Esophagus muscularis mucosa (tissue), 4 donors: Measurements from ENCODE around the gene OTULINL. TPM values are rescaled to one million over a fixed set of nuclear protein-coding genes. Genes with fewer than 3 reads are reported as not detected.

ENCODE experiments used
- DNase-seq: peaks from one replicate; pipeline ENCODE4 v3.0.0-alpha.2; 2017; ENCODE audit errors: extremely low spot score
- H3K27ac ChIP-seq, 4 donors: fragments of 200-600 bp; sonication (generic); replicated peaks in 1 of 4; 1 replicate in 3 of 4; 2 replicates in 1 of 4; pipeline ENCODE4 v1.5.1; 2016 to 2019; ENCODE audit warnings: mild to moderate bottlenecking in 1 of 4
- H3K27me3 ChIP-seq, 4 donors: fragments of 200-600 bp; sonication (generic); one replicate each; pipeline versions ENCODE4 v1.5.1 to v1.6.0; 2016 to 2019
- H3K36me3 ChIP-seq, 4 donors: fragments of 200-600 bp; sonication (generic); one replicate each; pipeline ENCODE4 v1.5.1; 2016 to 2019
- H3K4me1 ChIP-seq, 4 donors: fragments of 200-600 bp; sonication (generic); one replicate each; pipeline ENCODE4 v1.5.1; 2016 to 2019
- H3K4me3 ChIP-seq, 4 donors: fragments of 200-600 bp; sonication (generic); 1 replicate in 2 of 4; 2 replicates in 2 of 4; pipeline ENCODE4 v1.5.1; 2016 to 2019; ENCODE audit warnings: mild to moderate bottlenecking in 4 of 4, moderate library complexity in 1 of 4
- H3K9me3 ChIP-seq, 4 donors: fragments of 200-600 bp; sonication (generic); 1 replicate in 3 of 4; 2 replicates in 1 of 4; pipeline ENCODE4 v1.5.1; 2016 to 2019
- EP300 ChIP-seq: sonication (generic); formaldehyde crosslinking; IDR thresholded peaks from one replicate; pipeline ENCODE4 v1.6.1; 2017; ENCODE audit warnings: antibody characterized with exemption
- POLR2A ChIP-seq: fragments of 450-650 bp; IDR thresholded peaks from one replicate; pipeline ENCODE4 v1.6.1; 2017; ENCODE audit warnings: antibody characterized with exemption, moderate library complexity, mild to moderate bottlenecking, low read depth
- POLR2AphosphoS5 ChIP-seq, 2 donors: sonication (generic); formaldehyde crosslinking; IDR thresholded peaks; one replicate each; pipeline ENCODE4 v1.6.1; 2017; ENCODE audit warnings: antibody characterized with exemption in 2 of 2
- WGBS: methylation state at CpG from one replicate; pipeline ENCODE4 v1.1.5; 2018; 5-methylcytosine and 5-hydroxymethylcytosine counted together
- intact Hi-C: fragments of 100-400 bp; cut with DNase I; formaldehyde crosslinking; loops from one replicate; pipeline ENCODE4 v1.15.1; 2023
- total RNA-seq, 4 donors: library from RNA; depleted of rRNA; stranded (reverse); fragments of >200 nt; gene quantifications; one replicate each; pipeline versions ENCODE4 v1.1.0 to v1.2.1, GENCODE V29; 2016
- TF ChIP-seq, protein P1 (sequence below), 3 experiments: fragments of 200-600 bp in 2 of 3; fragments of 450-650 bp in 1 of 3; sonication (generic) in 2 of 3; IDR thresholded peaks; one replicate each; pipeline ENCODE4 v1.5.1; 2017 to 2019; ENCODE audit warnings: antibody characterized with exemption in 3 of 3, mild to moderate bottlenecking in 2 of 3, moderate library complexity in 1 of 3

Gene OTULINL
- total RNA-seq, 4 donors from 2014 or later: 2.6 to 7.1 (median 5.0) TPM

DNA sequence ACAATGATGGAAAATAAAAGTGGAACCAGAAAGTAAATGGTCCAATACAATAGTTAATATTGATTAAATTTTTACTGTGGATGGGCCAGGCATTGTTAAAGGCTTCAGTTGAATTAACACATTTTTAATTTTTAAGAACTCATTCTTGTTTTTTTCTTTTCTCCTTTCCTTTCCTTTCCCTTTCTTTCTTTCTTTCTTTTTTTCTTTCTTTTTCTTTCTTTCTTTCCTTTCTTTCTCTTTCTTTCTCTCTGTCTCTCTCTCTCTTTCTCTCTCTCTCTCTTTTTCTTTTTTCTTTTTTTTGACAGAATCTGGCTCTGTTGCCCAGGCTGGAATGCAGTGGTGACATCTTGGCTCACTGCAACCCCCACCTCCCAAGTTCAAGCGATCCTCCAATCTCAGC is 13.3 kb upstream of the OTULINL start:
- WGBS: 80% methylated on average over 1 of the region's 1 CpG
- TF ChIP-seq EP300: no peak
- TF ChIP-seq, protein P1, sequence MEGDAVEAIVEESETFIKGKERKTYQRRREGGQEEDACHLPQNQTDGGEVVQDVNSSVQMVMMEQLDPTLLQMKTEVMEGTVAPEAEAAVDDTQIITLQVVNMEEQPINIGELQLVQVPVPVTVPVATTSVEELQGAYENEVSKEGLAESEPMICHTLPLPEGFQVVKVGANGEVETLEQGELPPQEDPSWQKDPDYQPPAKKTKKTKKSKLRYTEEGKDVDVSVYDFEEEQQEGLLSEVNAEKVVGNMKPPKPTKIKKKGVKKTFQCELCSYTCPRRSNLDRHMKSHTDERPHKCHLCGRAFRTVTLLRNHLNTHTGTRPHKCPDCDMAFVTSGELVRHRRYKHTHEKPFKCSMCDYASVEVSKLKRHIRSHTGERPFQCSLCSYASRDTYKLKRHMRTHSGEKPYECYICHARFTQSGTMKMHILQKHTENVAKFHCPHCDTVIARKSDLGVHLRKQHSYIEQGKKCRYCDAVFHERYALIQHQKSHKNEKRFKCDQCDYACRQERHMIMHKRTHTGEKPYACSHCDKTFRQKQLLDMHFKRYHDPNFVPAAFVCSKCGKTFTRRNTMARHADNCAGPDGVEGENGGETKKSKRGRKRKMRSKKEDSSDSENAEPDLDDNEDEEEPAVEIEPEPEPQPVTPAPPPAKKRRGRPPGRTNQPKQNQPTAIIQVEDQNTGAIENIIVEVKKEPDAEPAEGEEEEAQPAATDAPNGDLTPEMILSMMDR (IDR thresholded peaks at IDR 0.05): no peak
- no peak for TF ChIP-seq POLR2A
- TF ChIP-seq POLR2AphosphoS5 (IDR thresholded peaks at IDR 0.05): no peak
- DNase-seq: no peak

GRCh38 chr5:14569948-14570691 is 11.5 kb upstream of the OTULINL start:
- no peaks in the 10 kb centered on the region for H3K36me3 ChIP-seq
- no peaks in the 10 kb centered on the region for H3K4me1 ChIP-seq
- H3K27ac ChIP-seq: no peak overlapping the region
- DNase-seq: no peak
- WGBS: 84% methylated on average over 4 of the region's 4 CpGs
- TF ChIP-seq, protein P1 (IDR thresholded peaks at IDR 0.05): no peak
- TF ChIP-seq POLR2A (no peak), POLR2AphosphoS5 (IDR thresholded peaks at IDR 0.05) (no peak), EP300 (no peak)
- H3K4me3 ChIP-seq: no peak overlapping the region
- no peaks in the 10 kb centered on the region for H3K27me3 ChIP-seq
- H3K9me3 ChIP-seq: no peaks in the 10 kb centered on the region
- intact Hi-C loops: no loop called here

More for the DNA sequence above, 13.3 kb upstream of the OTULINL start:
- Histone ChIP-seq H3K4me3 (no peak overlapping the region), H3K27ac (no peak overlapping the region), H3K9me3 (no peaks in the 10 kb centered on the region), H3K4me1 (no peaks in the 10 kb centered on the region), H3K36me3 (no peaks in the 10 kb centered on the region), H3K27me3 (no peaks in the 10 kb centered on the region)
- intact Hi-C loops: no loop called here

DNA sequence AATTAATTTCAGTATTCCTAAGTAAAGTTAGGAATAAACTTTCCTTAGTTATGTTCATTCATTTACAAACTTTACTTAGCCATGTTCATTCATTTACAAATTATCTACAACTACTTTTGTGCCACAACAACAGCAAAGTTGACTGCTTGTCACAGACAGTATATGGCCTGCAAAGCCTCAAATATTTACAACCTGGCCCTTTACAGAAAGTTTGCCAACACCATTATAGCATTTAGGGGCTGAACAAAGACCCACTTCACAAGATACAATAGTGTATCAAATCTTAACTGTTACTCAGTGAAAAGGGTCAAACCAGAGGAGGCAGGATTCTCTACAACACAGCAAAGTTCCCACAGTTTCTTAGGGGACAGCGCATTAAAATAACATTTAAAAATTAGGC is 9.7 kb upstream of the OTULINL start:
- Histone ChIP-seq H3K4me3 (no peak overlapping the region), H3K9me3 (no peaks in the 10 kb centered on the region), H3K27me3 (peaks cover 0 to 12% (median 0%) of the 10 kb centered on the region in 4 donors), H3K36me3 (no peaks in the 10 kb centered on the region), H3K4me1 (no peaks in the 10 kb centered on the region), H3K27ac (no peak overlapping the region)
- intact Hi-C loops: no loop called here
- DNase-seq: no peak
- WGBS: 100% methylated on average over 1 of the region's 1 CpG
- no peak for TF ChIP-seq EP300
- TF ChIP-seq, protein P1 (IDR thresholded peaks at IDR 0.05): no peak
- no peak for TF ChIP-seq POLR2A
- TF ChIP-seq POLR2AphosphoS5 (IDR thresholded peaks at IDR 0.05): no peak

GRCh38 chr5:14572385-14572784 is 9.2 kb upstream of the OTULINL start:
- Histone ChIP-seq H3K27me3 (peaks cover 0 to 17% (median 0%) of the 10 kb centered on the region in 4 donors), H3K4me3 (no peak overlapping the region), H3K36me3 (no peaks in the 10 kb centered on the region), H3K9me3 (no peaks in the 10 kb centered on the region), H3K27ac (no peak overlapping the region), H3K4me1 (no peaks in the 10 kb centered on the region)
- intact Hi-C loops: no loop called here
- no peak for TF ChIP-seq POLR2AphosphoS5 (IDR thresholded peaks at IDR 0.05)
- TF ChIP-seq POLR2A: no peak
- no peak for TF ChIP-seq EP300
- TF ChIP-seq, protein P1 (IDR thresholded peaks at IDR 0.05): no peak
- DNase-seq: no peak

- no peaks in the 10 kb centered on the region for H3K36me3 ChIP-seq
- intact Hi-C loops: no loop called here
- no peaks in the 10 kb centered on the region for H3K4me1 ChIP-seq
- H3K9me3 ChIP-seq: no peaks in the 10 kb centered on the region
- WGBS: 88% methylated on average over 4 of the region's 4 CpGs
- peaks cover 0 to 21% (median 0%) of the 10 kb centered on the region in 4 donors for H3K27me3 ChIP-seq
- no peak overlapping the region for H3K4me3 ChIP-seq
- TF ChIP-seq POLR2AphosphoS5 (IDR thresholded peaks at IDR 0.05) (no peak), EP300 (no peak), POLR2A (no peak)
- TF ChIP-seq, protein P1 (IDR thresholded peaks at IDR 0.05): no peak
- DNase-seq: no peak
- H3K27ac ChIP-seq: no peak overlapping the region
These were observed 8.8 kb upstream of the OTULINL start for GRCh38 chr5:14572836-14573235.
